Measurements from ENCODE around the gene MAPK1.
"Not testable (repeated sequence)": the region's sequence is repeated elsewhere in the genome, so short reads cannot be mapped to it uniquely, and the experiment has no call there.

The MAPK1 gene

GRCh38 chr22:21724496-21724895 is 142.9 kb downstream of the MAPK1 start:
- DNase-seq = not testable (repeated sequence)

GRCh38 chr22:21721195-21721852 is 146.1 kb downstream of the MAPK1 start:
- DNase-seq = not testable (repeated sequence)

GRCh38 chr22:21720191-21720859 is 147.1 kb downstream of the MAPK1 start:
- DNase-seq = not testable (repeated sequence)

GRCh38 chr22:21719024-21719423 is 148.4 kb downstream of the MAPK1 start:
- DNase-seq = no peak

- DNase-seq = no peak
Measured at GRCh38 chr22:21718499-21718898, 148.9 kb downstream of the MAPK1 start.

- DNase-seq = not testable (repeated sequence)
Measured at GRCh38 chr22:21716395-21717122, 150.9 kb downstream of the MAPK1 start.

GRCh38 chr22:21714786-21715185 is 152.7 kb downstream of the MAPK1 start:
- DNase-seq = peak; percentile 77

- DNase-seq = no peak
Measured at GRCh38 chr22:21714059-21714770, 153.2 kb downstream of the MAPK1 start.

GRCh38 chr22:21713428-21714058 is 153.9 kb downstream of the MAPK1 start:
- no peak for DNase-seq

- DNase-seq = peak; percentile 84
Measured at GRCh38 chr22:21712751-21713427, 154.6 kb downstream of the MAPK1 start.

- DNase-seq = no peak
Measured at GRCh38 chr22:21711851-21712250, 155.6 kb downstream of the MAPK1 start.

GRCh38 chr22:21710156-21710555 is 157.3 kb downstream of the MAPK1 start:
- no peak for DNase-seq

GRCh38 chr22:21709688-21710087 is 157.8 kb downstream of the MAPK1 start:
- DNase-seq = no peak

- no peak for DNase-seq
Measured at GRCh38 chr22:21708960-21709359, 158.5 kb downstream of the MAPK1 start.

- no peak for DNase-seq
Measured at GRCh38 chr22:21707677-21708076, 159.8 kb downstream of the MAPK1 start.
